Lower leg skin (tissue), 4 donors: ENCODE measurements around the gene GPATCH2. TPM values are rescaled to one million over a fixed set of nuclear protein-coding genes. Genes with fewer than 3 reads are reported as not detected.
"Not testable (repeated sequence)": the region's sequence is repeated elsewhere in the genome, so short reads cannot be mapped to it uniquely, and the experiment has no call there.

Experiments
- DNase-seq, 2 donors: peaks; one replicate each; pipeline ENCODE4 v3.0.0-alpha.2; 2019; ENCODE audit warnings: low spot score in 2 of 2
- H3K4me3 ChIP-seq: fragments of 200-600 bp; sonication (generic); 2 replicates; pipeline ENCODE4 v1.5.1; 2017; ENCODE audit warnings: mild to moderate bottlenecking, low read depth; ENCODE audit not compliant: poor library complexity, severe bottlenecking
- POLR2A ChIP-seq, 2 donors: fragments of 450-650 bp; IDR thresholded peaks; one replicate each; pipeline ENCODE4 v1.6.1; 2016 to 2017; ENCODE audit warnings: antibody characterized with exemption in 2 of 2, mild to moderate bottlenecking in 1 of 2, moderate library complexity in 1 of 2
- WGBS, 2 donors: methylation state at CpG; one replicate each; pipeline ENCODE4 v1.1.5; 2018; 5-methylcytosine and 5-hydroxymethylcytosine counted together
- intact Hi-C: fragments of 100-400 bp; cut with DNase I; formaldehyde crosslinking; loops from one replicate; pipeline ENCODE4 v1.15.0; 2023; ENCODE audit warnings: low total_unique reads
- total RNA-seq, 4 donors: library from RNA; depleted of rRNA; stranded (reverse); fragments of >200 nt; gene quantifications; one replicate each; pipeline ENCODE4 v1.1.0, GENCODE V29; 2016
- TF ChIP-seq, protein P1 (sequence below), 3 donors: fragments of 450-650 bp; IDR thresholded peaks; one replicate each; pipeline ENCODE4 v1.5.1; 2016; ENCODE audit warnings: antibody characterized with exemption in 3 of 3, mild to moderate bottlenecking in 3 of 3, moderate library complexity in 2 of 3

GPATCH2 gene
- total RNA-seq, 4 donors from 2014 or later, result 8.7 to 11.7 (median 9.2) TPM

- TF ChIP-seq, protein P1, sequence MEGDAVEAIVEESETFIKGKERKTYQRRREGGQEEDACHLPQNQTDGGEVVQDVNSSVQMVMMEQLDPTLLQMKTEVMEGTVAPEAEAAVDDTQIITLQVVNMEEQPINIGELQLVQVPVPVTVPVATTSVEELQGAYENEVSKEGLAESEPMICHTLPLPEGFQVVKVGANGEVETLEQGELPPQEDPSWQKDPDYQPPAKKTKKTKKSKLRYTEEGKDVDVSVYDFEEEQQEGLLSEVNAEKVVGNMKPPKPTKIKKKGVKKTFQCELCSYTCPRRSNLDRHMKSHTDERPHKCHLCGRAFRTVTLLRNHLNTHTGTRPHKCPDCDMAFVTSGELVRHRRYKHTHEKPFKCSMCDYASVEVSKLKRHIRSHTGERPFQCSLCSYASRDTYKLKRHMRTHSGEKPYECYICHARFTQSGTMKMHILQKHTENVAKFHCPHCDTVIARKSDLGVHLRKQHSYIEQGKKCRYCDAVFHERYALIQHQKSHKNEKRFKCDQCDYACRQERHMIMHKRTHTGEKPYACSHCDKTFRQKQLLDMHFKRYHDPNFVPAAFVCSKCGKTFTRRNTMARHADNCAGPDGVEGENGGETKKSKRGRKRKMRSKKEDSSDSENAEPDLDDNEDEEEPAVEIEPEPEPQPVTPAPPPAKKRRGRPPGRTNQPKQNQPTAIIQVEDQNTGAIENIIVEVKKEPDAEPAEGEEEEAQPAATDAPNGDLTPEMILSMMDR (IDR thresholded peaks at IDR 0.05), result no peak
- TF ChIP-seq POLR2A (IDR thresholded peaks at IDR 0.05), result no peak
- no peak for DNase-seq
- WGBS, 2 donors, result 68 to 82% methylated on average over 2 of the region's 2 CpGs
- intact Hi-C loops, result no loop called here
- no peak overlapping the region for H3K4me3 ChIP-seq
Observed at GRCh38 chr1:217402301-217402700, 228.6 kb downstream of the GPATCH2 start.

GRCh38 chr1:217393896-217394295 is 237.0 kb downstream of the GPATCH2 start:
- 54 to 70% methylated on average over 1 of the region's 1 CpG for WGBS, 2 donors
- no peak for DNase-seq
- TF ChIP-seq, protein P1 (IDR thresholded peaks at IDR 0.05), result no peak
- no peak for TF ChIP-seq POLR2A (IDR thresholded peaks at IDR 0.05)
- H3K4me3 ChIP-seq, result no peak overlapping the region
- intact Hi-C loops, result no loop called here

GRCh38 chr1:217392441-217392840 is 238.4 kb downstream of the GPATCH2 start:
- TF ChIP-seq, protein P1 (IDR thresholded peaks at IDR 0.05), result no peak
- TF ChIP-seq POLR2A (IDR thresholded peaks at IDR 0.05), result no peak
- no peak for DNase-seq
- intact Hi-C loops, result no loop called here
- H3K4me3 ChIP-seq, result no peak overlapping the region
- 69 to 75% methylated on average over 3 of the region's 3 CpGs for WGBS, 2 donors

DNA sequence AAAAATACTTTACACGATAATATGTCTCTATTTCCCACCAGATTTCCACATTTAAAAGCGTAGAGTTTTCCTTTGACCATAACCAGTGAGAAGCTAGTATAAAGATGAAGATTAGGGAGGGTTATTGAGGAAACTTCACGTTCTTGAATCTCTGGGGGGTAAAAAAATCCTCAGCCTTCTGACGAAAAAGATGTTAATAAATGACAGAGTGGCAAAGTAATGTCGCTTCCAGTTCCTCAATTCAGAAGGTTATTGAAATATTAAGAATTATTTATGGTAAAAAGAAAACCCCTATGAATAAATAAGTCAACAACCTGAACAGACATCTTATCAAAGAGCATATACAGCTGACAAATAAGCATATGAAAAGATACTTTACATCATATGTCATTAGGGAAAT is 241.0 kb downstream of the GPATCH2 start:
- H3K4me3 ChIP-seq, result no peak overlapping the region
- no peak for DNase-seq
- TF ChIP-seq POLR2A (IDR thresholded peaks at IDR 0.05), result no peak
- TF ChIP-seq, protein P1 (IDR thresholded peaks at IDR 0.05), result no peak
- intact Hi-C loops, result no loop called here
- 78% methylated on average over 5 of the region's 5 CpGs for WGBS, 2 donors

DNA sequence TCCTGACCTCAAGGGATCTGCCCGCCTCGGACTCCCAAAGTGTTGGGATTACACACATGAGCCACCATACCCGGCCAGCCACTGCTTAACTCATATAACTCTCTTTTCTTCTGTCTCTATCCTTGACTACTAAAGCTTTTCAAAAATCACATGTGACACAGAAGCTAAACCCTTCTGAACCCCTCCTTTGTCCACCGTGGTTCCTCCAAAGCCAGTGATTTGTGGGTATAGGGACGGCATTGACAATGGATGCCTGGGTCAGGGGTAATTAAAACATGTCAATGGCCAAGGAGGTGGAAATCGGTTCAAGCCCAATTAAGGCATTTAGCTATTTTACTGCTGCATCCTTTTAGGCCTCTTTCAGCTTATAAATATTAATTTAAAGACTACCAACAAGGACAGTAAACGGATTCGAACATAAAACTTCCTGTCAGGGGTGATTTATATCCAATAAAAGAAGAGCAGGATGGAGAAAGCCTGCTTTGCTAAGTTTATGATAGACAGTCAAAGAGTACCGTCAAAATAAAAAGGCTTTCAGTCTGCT is 242.3 kb downstream of the GPATCH2 start:
- 58 to 62% methylated on average over 9 of the region's 9 CpGs for WGBS, 2 donors
- intact Hi-C loops, result no loop called here
- no peak for DNase-seq
- TF ChIP-seq, protein P1 (IDR thresholded peaks at IDR 0.05), result no peak
- TF ChIP-seq POLR2A (IDR thresholded peaks at IDR 0.05), result no peak
- no peak overlapping the region for H3K4me3 ChIP-seq

DNA sequence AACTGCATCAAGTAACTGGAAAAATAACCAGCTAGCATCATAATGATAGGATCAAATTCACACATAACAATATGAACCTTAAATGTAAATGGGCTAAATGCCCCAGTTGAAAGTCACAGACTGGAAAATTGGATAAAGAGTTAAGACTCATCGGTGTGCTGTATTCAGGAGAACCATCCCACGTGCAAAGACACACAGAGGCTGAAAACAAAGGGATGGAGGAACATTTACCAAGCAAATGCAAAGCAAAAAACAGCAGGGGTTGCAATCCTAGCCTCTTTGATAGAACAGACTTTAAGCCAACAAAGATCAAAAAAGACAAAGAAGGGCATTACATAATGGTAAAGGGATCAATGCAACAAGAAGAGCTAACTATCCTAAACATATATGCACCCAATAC is 249.1 kb downstream of the GPATCH2 start:
- H3K4me3 ChIP-seq, DNase-seq: not testable (repeated sequence)
- intact Hi-C loops, result loop anchor here (5.0 kb wide), 1 partner anchor 1311 kb away; no protein-coding TSS in a partner anchor
- 26 to 31% methylated on average over 2 of the region's 2 CpGs for WGBS, 2 donors

DNA sequence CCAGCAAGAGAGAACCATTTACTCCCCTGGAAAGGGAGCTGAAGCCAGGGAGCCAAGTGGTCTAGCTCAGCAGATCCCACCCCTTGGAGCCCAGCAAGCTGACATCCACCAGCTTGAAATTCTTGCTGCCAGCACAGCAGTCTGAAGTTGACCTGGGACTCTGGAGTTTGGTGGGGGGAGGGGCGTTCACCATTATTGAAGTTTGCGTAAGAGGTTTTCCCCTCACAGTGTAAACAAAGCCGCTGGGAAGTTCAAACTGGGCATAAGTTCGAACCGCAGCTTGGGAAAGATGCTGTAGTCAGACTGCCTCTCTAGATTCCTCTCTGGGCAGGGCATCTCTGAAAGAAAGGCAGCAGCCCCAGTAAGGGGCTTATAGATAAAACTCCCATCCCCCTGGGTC is 251.1 kb downstream of the GPATCH2 start:
- H3K4me3 ChIP-seq, DNase-seq: not testable (repeated sequence)
- WGBS, 2 donors, result 75 to 86% methylated on average over 5 of the region's 5 CpGs
- intact Hi-C loops, result loop anchor here (5.0 kb wide), 1 partner anchor 1312 kb away; no protein-coding TSS in a partner anchor
